H1 (cell line): ENCODE data around the gene MAPT. TPM values are rescaled to one million over a fixed set of nuclear protein-coding genes. Genes with fewer than 3 reads are reported as not detected.

Experiments used
- ASH2L ChIP-seq: fragments of 200-600, 300-600 bp; sonication (generic); IDR thresholded peaks from one replicate; pipeline ENCODE4 v1.7.1; 2017; ENCODE audit warnings: low read length
- CBX8 ChIP-seq: fragments of 300-800, 300-1000 bp; sonication (generic); IDR thresholded peaks from 2 replicates; pipeline ENCODE4 v1.7.1; 2016; ENCODE audit warnings: low read depth, low read length, borderline replicate concordance
- EGR1 ChIP-seq: IDR thresholded peaks from 2 replicates; pipeline ENCODE4 v1.6.1; 2011; ENCODE audit warnings: low read depth, low read length, borderline replicate concordance
- HDAC2 ChIP-seq, 2 experiments: fragments of 300-600 bp in 1 of 2; sonication (generic) in 1 of 2; IDR thresholded peaks; 2 replicates each; pipeline ENCODE4 v1.6.1; 2011 to 2012; ENCODE audit warnings: low read depth in 2 of 2, low read length in 2 of 2, mild to moderate bottlenecking in 2 of 2, moderate library complexity in 2 of 2, borderline replicate concordance in 1 of 2, inconsistent platforms in 1 of 2
- KDM5A ChIP-seq: fragments of 200-600 bp; IDR thresholded peaks from 2 replicates; pipeline ENCODE4 v1.7.1; 2012; ENCODE audit warnings: mild to moderate bottlenecking, low read length, inconsistent platforms, mixed read lengths
- polyA plus RNA-seq, 7 experiments: library from polyadenylated mRNA; depleted of rRNA in 3 of 7; stranded (reverse) in 5 of 7; unstranded in 2 of 7; fragments of >200 nt in 5 of 7; fragments of 200-250 nt in 2 of 7; gene quantifications; 1 replicate in 5 of 7; 2 replicates in 1 of 7; 4 replicates in 1 of 7; pipeline versions ENCODE4 v1.2.1 to v1.2.3, GENCODE V29; 2011 to 2013; ENCODE audit warnings: missing spikeins in 2 of 7, mixed read lengths in 2 of 7
- total RNA-seq: library from RNA; stranded (reverse); fragmentation: NEBNext Ultra II Directional; extraction: Animal tissue kit (Norgen Biotek cat#: 25700); gene quantifications from 2 replicates; pipeline ENCODE4 v1.2.1, GENCODE V29; 2021

MAPT gene
- total and polyA plus RNA-seq, 2 of the 8 experiments (the other 6 are each of a cell fraction or from before 2014, with no cell fraction given), result 0.54 to 1.7 TPM

- TF ChIP-seq CBX8 (no peak), KDM5A (no peak), ASH2L (no peak), HDAC2 (IDR thresholded peaks at IDR 0.05; ENCODE audit: borderline replicate concordance in 1 of 2, low read depth in 2 of 2, low read length in 2 of 2) (no peak), EGR1 (no peak)
Measured at GRCh38 chr17:46000757-46001156, 106.4 kb downstream of the MAPT start (continued).
